Measurements from ENCODE around the gene UBA3. TPM values are rescaled to one million over a fixed set of nuclear protein-coding genes. Genes with fewer than 3 reads are reported as not detected.

UBA3 gene
- total RNA-seq, 1 donor from 2014 or later, result 46.6 TPM

DNA sequence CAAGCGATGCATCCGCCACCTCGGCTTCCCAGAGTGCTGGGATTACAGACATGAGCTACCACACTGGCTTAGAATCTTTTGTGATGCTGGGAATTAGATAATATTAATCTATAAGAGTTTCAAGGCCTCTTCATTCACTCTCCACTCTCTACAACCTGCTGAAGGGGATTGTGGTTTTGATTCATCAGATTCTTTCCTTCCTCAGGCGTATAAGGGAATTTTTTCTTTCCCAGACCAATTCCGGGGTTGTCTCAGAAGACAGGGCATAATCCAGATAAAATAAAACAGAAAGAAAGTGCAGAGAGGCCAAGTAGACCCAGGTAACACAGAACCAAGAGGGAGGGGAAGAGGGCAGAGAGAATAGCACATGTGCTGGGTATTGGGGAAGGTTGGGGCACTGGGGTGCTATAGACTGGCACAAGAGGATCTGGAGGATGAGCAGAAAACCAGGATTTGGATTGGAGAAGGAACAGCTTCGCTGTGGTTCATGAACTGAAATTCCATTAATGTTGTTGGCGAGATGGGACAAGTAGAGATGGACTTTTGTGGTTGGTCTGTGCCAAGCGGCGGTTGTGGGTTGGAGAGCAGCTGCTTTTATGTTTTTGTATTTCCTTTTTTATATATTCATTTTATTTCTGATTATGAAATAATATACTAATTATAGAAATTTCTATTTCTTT lies 17.4 kb upstream of the UBA3 start:
- Histone ChIP-seq H3K4me3 (ENCODE audit: low read depth, low read length) (no peak overlapping the region), H3K27me3 (ENCODE audit: control insufficient read depth, insufficient read depth, low read length) (no peaks in the 10 kb centered on the region), H3K36me3 (ENCODE audit: control insufficient read depth, insufficient read depth, low read length) (peaks cover 8% of the 10 kb centered on the region)
- TF ChIP-seq CTCF (IDR thresholded peaks at IDR 0.05; ENCODE audit: insufficient read depth, low read length, severe bottlenecking), result no peak
- DNase-seq (ENCODE audit: low read depth) (no peak), FAIRE-seq (no peak)

DNA sequence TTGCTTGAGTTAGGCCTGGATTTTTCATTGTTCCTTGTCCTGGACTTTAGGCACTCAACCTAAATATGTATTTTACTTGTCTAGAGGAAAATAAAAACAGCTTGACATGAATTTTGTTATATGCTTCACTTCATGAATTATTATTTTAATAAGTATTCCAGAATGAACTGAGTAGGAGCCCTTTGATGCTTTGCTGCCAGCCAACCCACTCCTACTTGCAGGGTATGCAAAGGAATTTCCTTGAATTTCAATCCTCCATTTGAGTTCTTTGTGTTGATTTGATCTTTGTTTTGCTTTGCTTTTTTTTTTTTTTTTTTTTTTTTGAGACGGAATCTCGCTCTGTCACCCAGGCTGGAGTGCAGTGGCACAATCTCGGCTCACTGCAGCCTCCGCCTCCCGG lies 16.1 kb upstream of the UBA3 start:
- FAIRE-seq (no peak), DNase-seq (ENCODE audit: low read depth) (no peak)
- H3K27me3 ChIP-seq (ENCODE audit: control insufficient read depth, insufficient read depth, low read length), result no peaks in the 10 kb centered on the region
- peaks cover 8% of the 10 kb centered on the region for H3K36me3 ChIP-seq (ENCODE audit: control insufficient read depth, insufficient read depth, low read length)
- H3K4me3 ChIP-seq (ENCODE audit: low read depth, low read length), result no peak overlapping the region
- TF ChIP-seq CTCF (IDR thresholded peaks at IDR 0.05; ENCODE audit: insufficient read depth, low read length, severe bottlenecking), result no peak

DNA sequence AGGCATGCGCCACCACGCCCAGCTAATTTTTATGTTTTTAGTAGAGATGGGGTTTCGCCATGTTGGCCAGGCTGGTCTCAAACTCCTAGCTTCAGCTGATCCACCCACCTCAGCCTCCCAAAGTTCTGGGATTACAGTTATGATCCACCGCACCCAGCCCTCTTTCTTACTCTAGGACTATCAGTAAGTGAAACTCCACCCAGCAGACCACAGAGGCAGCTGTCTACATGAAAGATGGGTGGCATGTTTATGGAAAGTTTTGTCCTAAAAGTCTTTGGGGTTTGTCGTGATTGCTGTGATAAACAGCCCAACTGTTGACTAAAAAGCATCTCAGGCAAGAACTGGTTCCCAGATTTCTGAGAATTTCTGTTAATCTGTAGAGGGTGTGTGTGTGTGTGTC lies 15.5 kb upstream of the UBA3 start:
- no peak for TF ChIP-seq CTCF (IDR thresholded peaks at IDR 0.05; ENCODE audit: insufficient read depth, low read length, severe bottlenecking)
- FAIRE-seq (no peak), DNase-seq (ENCODE audit: low read depth) (no peak)
- no peak overlapping the region for H3K4me3 ChIP-seq (ENCODE audit: low read depth, low read length)
- H3K27me3 ChIP-seq (ENCODE audit: control insufficient read depth, insufficient read depth, low read length), result no peaks in the 10 kb centered on the region
- peaks cover 8% of the 10 kb centered on the region for H3K36me3 ChIP-seq (ENCODE audit: control insufficient read depth, insufficient read depth, low read length)

GRCh38 chr3:69094467-69095205 lies 14.5 kb upstream of the UBA3 start:
- FAIRE-seq, result no peak
- no peak for TF ChIP-seq CTCF (IDR thresholded peaks at IDR 0.05; ENCODE audit: insufficient read depth, low read length, severe bottlenecking)
- no peak for DNase-seq (ENCODE audit: low read depth)
- Histone ChIP-seq H3K27me3 (ENCODE audit: control insufficient read depth, insufficient read depth, low read length) (no peaks in the 10 kb centered on the region), H3K4me3 (ENCODE audit: low read depth, low read length) (no peak overlapping the region), H3K36me3 (ENCODE audit: control insufficient read depth, insufficient read depth, low read length) (peaks cover 7% of the 10 kb centered on the region)

DNA sequence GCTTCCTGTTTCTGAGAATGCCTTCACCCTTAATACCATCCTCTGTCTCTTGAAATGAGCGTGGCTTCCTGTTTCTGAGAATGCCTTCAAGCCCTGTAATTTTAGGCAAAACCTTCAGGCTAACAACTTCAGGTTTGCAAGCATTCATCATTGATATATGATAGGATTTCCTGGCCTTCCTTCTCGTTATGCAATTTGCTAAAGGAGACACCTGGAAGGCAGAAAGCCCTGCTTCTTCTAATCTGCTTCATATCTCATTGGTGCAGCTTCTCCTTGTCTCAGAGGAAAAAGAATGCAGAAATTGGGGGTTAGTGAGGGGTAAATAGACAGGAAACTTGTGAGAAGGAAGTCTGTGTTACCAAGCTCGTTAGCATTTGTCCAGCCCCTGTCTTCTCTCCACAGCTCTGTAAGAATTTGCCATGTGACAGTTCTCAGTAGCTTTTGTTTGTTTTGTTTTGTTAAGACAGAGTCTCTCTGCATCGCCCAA lies 11.9 kb upstream of the UBA3 start:
- TF ChIP-seq CTCF (IDR thresholded peaks at IDR 0.05; ENCODE audit: insufficient read depth, low read length, severe bottlenecking), result no peak
- Histone ChIP-seq H3K4me3 (ENCODE audit: low read depth, low read length) (no peak overlapping the region), H3K36me3 (ENCODE audit: control insufficient read depth, insufficient read depth, low read length) (peaks cover 6% of the 10 kb centered on the region), H3K27me3 (ENCODE audit: control insufficient read depth, insufficient read depth, low read length) (no peaks in the 10 kb centered on the region)
- FAIRE-seq (no peak), DNase-seq (ENCODE audit: low read depth) (no peak)
